ENCODE measurements around the gene HSD17B12. TPM values are rescaled to one million over a fixed set of nuclear protein-coding genes. Genes with fewer than 3 reads are reported as not detected.

The HSD17B12 gene
- total RNA-seq, 1 experiment from 2014 or later: 307 TPM

DNA sequence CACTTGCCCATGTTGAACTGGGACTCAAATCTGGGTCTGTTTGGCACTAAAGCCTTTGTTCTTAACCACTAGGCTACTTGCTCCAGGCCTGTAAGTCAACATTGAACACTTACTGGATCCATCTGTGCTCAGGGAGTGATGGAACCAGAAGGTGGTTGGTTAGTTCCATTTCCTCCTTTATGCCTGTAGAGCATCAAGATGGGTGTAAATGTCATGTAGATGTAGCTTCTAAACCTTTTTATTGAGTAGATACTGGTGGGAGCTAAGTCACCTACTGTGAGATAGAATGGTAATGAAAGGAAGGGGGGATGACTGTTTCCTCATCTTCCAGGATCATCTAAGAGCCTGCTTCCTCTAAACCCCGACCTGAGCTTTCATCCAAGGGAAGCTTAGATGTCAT is 161.5 kb downstream of the HSD17B12 start:
- ChIA-PET POLR2A (ENCODE audit: low non-redundant PET) (no interaction called here), CTCF (interaction anchor here (0.6 kb wide), 1 partner anchor 32 kb away, joined by 3 read pairs; no protein-coding TSS in a partner anchor)
- intact Hi-C loops (cut with micrococcal nuclease; ENCODE audit: unreplicated experiment): no loop called here
- H3K27ac ChIP-seq (ENCODE audit: low read depth, low read length, poor library complexity, severe bottlenecking): no peak overlapping the region
- no TSS peak for BruUV-seq (replicated peaks)
- peaks cover 49% of the 10 kb centered on the region for H3K36me3 ChIP-seq (ENCODE audit: insufficient read depth, low read length, poor library complexity, severe bottlenecking)
- DNase-seq (ENCODE audit: low spot score): no peak
- H3K4me1 ChIP-seq (ENCODE audit: insufficient read depth, low read length, poor library complexity, severe bottlenecking): no peaks in the 10 kb centered on the region
- TF ChIP-seq EZH2 (IDR thresholded peaks at IDR 0.05; ENCODE audit: borderline replicate concordance, low read depth, low read length, poor library complexity, severe bottlenecking): no peak
- TF ChIP-seq, protein P1, sequence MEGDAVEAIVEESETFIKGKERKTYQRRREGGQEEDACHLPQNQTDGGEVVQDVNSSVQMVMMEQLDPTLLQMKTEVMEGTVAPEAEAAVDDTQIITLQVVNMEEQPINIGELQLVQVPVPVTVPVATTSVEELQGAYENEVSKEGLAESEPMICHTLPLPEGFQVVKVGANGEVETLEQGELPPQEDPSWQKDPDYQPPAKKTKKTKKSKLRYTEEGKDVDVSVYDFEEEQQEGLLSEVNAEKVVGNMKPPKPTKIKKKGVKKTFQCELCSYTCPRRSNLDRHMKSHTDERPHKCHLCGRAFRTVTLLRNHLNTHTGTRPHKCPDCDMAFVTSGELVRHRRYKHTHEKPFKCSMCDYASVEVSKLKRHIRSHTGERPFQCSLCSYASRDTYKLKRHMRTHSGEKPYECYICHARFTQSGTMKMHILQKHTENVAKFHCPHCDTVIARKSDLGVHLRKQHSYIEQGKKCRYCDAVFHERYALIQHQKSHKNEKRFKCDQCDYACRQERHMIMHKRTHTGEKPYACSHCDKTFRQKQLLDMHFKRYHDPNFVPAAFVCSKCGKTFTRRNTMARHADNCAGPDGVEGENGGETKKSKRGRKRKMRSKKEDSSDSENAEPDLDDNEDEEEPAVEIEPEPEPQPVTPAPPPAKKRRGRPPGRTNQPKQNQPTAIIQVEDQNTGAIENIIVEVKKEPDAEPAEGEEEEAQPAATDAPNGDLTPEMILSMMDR (conservative IDR thresholded peaks at IDR 0.05; ENCODE audit: low read depth, low read length): no peak
- H3K27me3 ChIP-seq (replicated peaks; ENCODE audit: insufficient read depth, low read depth, low read length, poor library complexity): no peaks in the 10 kb centered on the region
- no peak overlapping the region for H3K4me3 ChIP-seq (ENCODE audit: low read depth, low read length, poor library complexity, severe bottlenecking)
- H3K9me3 ChIP-seq (ENCODE audit: low read depth, low read length, poor library complexity, severe bottlenecking): no peaks in the 10 kb centered on the region

DNA sequence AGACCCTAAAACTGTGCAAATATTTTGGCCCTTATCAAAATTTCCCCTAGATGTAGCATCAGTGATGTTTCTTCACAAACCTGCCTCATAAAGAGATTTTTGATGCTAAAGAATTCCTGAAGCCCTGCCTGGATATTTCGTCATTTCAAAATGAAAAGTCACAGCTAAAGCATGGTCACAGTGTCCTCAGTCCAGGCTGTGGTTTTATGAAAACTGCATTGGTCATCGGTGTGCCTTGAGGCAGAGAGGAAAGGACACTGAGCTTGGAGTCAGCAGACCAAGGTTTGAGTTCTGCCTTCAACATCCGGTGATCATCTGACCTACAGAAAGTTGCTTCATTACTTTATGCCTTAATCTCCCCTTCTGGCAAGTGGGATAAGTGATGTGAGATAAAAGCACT is 165.3 kb downstream of the HSD17B12 start:
- Histone ChIP-seq H3K27me3 (replicated peaks; ENCODE audit: insufficient read depth, low read depth, low read length, poor library complexity) (no peaks in the 10 kb centered on the region), H3K4me3 (ENCODE audit: low read depth, low read length, poor library complexity, severe bottlenecking) (no peak overlapping the region), H3K27ac (ENCODE audit: low read depth, low read length, poor library complexity, severe bottlenecking) (no peak overlapping the region), H3K36me3 (ENCODE audit: insufficient read depth, low read length, poor library complexity, severe bottlenecking) (peaks cover 22% of the 10 kb centered on the region), H3K9me3 (ENCODE audit: low read depth, low read length, poor library complexity, severe bottlenecking) (no peaks in the 10 kb centered on the region), H3K4me1 (ENCODE audit: insufficient read depth, low read length, poor library complexity, severe bottlenecking) (no peaks in the 10 kb centered on the region)
- no TSS peak for BruUV-seq (replicated peaks)
- DNase-seq (ENCODE audit: low spot score): no peak
- intact Hi-C loops (cut with micrococcal nuclease; ENCODE audit: unreplicated experiment): no loop called here
- TF ChIP-seq, protein P1 (conservative IDR thresholded peaks at IDR 0.05; ENCODE audit: low read depth, low read length): no peak
- TF ChIP-seq EZH2 (IDR thresholded peaks at IDR 0.05; ENCODE audit: borderline replicate concordance, low read depth, low read length, poor library complexity, severe bottlenecking): no peak
- CTCF ChIA-PET: no interaction called here
- POLR2A ChIA-PET (ENCODE audit: low non-redundant PET): no interaction called here

DNA sequence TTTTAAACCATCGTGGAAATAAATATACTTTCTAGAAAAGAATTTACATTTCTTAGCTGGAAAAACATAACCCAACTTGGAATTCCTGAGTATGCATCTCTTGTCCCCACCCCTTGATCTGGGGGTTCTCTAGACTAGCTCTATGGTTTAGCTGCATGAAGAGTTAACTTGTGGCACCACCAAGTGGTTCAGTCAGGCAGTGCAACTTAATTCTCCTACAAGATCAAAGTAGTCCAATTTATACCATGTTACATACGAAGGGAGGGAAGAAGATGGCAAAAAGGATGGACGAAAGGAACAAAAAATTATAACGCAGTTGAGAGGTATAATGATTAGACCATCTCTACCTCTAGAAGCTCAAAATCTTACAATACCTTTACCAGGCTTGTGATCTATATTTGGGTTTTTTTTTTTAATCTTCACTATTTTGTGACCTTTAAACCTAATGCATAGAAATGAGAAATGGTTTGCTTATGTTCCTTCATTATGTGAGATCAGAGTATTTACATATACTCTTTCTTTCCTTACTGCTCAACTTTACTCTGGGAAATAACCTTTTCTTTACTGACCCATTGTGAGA is 171.6 kb downstream of the HSD17B12 start:
- no TSS peak for BruUV-seq (replicated peaks)
- peaks cover 32% of the 10 kb centered on the region for H3K36me3 ChIP-seq (ENCODE audit: insufficient read depth, low read length, poor library complexity, severe bottlenecking)
- TF ChIP-seq, protein P1 (conservative IDR thresholded peaks at IDR 0.05; ENCODE audit: low read depth, low read length): peak; percentile 100
- no peak for TF ChIP-seq EZH2 (IDR thresholded peaks at IDR 0.05; ENCODE audit: borderline replicate concordance, low read depth, low read length, poor library complexity, severe bottlenecking)
- intact Hi-C loops (cut with micrococcal nuclease; ENCODE audit: unreplicated experiment): loop anchor here (1.0 to 5.0 kb wide), 3 partner anchors 279 to 350 kb away; no protein-coding TSS in a partner anchor
- DNase-seq (ENCODE audit: low spot score): peak; percentile 92
- ChIA-PET CTCF (interaction anchor here (0.6 to 1.5 kb wide), 18 partner anchors 8 to 433 kb away, joined by 3 to 19 read pairs (median 4); partner anchors contain the start of gene HSD17B12), POLR2A (ENCODE audit: low non-redundant PET) (no interaction called here)
- H3K27me3 ChIP-seq (replicated peaks; ENCODE audit: insufficient read depth, low read depth, low read length, poor library complexity): no peaks in the 10 kb centered on the region
- no peak overlapping the region for H3K4me3 ChIP-seq (ENCODE audit: low read depth, low read length, poor library complexity, severe bottlenecking)
- H3K27ac ChIP-seq (ENCODE audit: low read depth, low read length, poor library complexity, severe bottlenecking): no peak overlapping the region
- no peaks in the 10 kb centered on the region for H3K9me3 ChIP-seq (ENCODE audit: low read depth, low read length, poor library complexity, severe bottlenecking)
- no peaks in the 10 kb centered on the region for H3K4me1 ChIP-seq (ENCODE audit: insufficient read depth, low read length, poor library complexity, severe bottlenecking)
